Endothelial cell of umbilical vein (primary cell): ENCODE measurements around the gene MTSS2. TPM values are rescaled to one million over a fixed set of nuclear protein-coding genes. Genes with fewer than 3 reads are reported as not detected.

ENCODE experiments used
- BruUV-seq: library from RNA; stranded (reverse); fragments of 400-500 nt; replicated peaks from 2 replicates; lab custom pipeline; 2021; lab: Mats Ljungman, UMichigan
- CTCF ChIA-PET: fragments of 300-600, 350-600 bp; sonication (Branson Sonifier 250); formaldehyde crosslinking; loops from one replicate; lab custom pipeline; 2021; ENCODE audit warnings: antibody characterized with exemption, inconsistent platforms; lab: Charles Lee
- POLR2A ChIA-PET: fragments of 300-600, 350-600 bp; sonication (Branson Sonifier 250); formaldehyde crosslinking; loops from one replicate; lab custom pipeline; 2021; ENCODE audit warnings: antibody characterized with exemption, inconsistent platforms; lab: Charles Lee
- DNase-seq: peaks from one replicate; pipeline ENCODE4 v3.0.0-alpha.2; 2011; ENCODE audit warnings: low read depth, low spot score
- FAIRE-seq: peaks from 2 replicates; lab custom pipeline; 2011; peaks lifted over from hg19 to GRCh38; lab: Jason Lieb, UNC
- H2AFZ ChIP-seq: 2 replicates; pipeline ENCODE4 v1.6.0; 2012; ENCODE audit warnings: low read depth, low read length, control low read depth, inconsistent platforms
- H3K27ac ChIP-seq: 2 replicates; pipeline ENCODE4 v1.5.1; 2011; ENCODE audit warnings: low read depth, mild to moderate bottlenecking, control low read depth, low read length, moderate library complexity; ENCODE audit not compliant: insufficient read depth
- H3K27me3 ChIP-seq, 2 experiments: 2 replicates each; pipeline versions ENCODE4 v1.6.0 to v1.6.1; 2011; ENCODE audit warnings: low read length in 2 of 2, mixed read lengths in 1 of 2; ENCODE audit not compliant: control insufficient read depth in 2 of 2, insufficient read depth in 2 of 2
- H3K36me3 ChIP-seq, 2 experiments: 2 replicates in 1 of 2; 3 replicates in 1 of 2; pipeline ENCODE4 v1.5.1; 2011; ENCODE audit warnings: low read length in 2 of 2, mild to moderate bottlenecking in 1 of 2, moderate library complexity in 1 of 2; ENCODE audit not compliant: control insufficient read depth in 2 of 2, insufficient read depth in 2 of 2; ENCODE audit errors: extremely low read depth in 1 of 2
- H3K4me1 ChIP-seq: 3 replicates; pipeline ENCODE4 v1.5.1; 2011; ENCODE audit warnings: mild to moderate bottlenecking, low read length; ENCODE audit not compliant: control insufficient read depth, insufficient read depth; ENCODE audit errors: extremely low read depth
- H3K4me2 ChIP-seq: 2 replicates; pipeline ENCODE4 v1.6.1; 2011; ENCODE audit warnings: low read length, control low read depth, mixed read lengths; ENCODE audit not compliant: insufficient read depth
- H3K4me3 ChIP-seq, 3 experiments: fragments of 200-600 bp in 1 of 3; sonication (generic), shearing (Covaris generic) in 1 of 3; replicated peaks in 1 of 3; 2 replicates each; pipeline ENCODE4 v1.5.1; 2011 to 2016; ENCODE audit warnings: control low read depth in 3 of 3, low read length in 3 of 3, mild to moderate bottlenecking in 2 of 3, inconsistent platforms in 1 of 3, low read depth in 1 of 3, moderate library complexity in 1 of 3; ENCODE audit not compliant: insufficient read depth in 1 of 3
- H3K79me2 ChIP-seq: 2 replicates; pipeline ENCODE4 v1.6.0; 2012; ENCODE audit warnings: low read length, inconsistent platforms; ENCODE audit not compliant: control insufficient read depth, insufficient read depth
- H3K9ac ChIP-seq: replicated peaks from 2 replicates; pipeline ENCODE3; 2011; ENCODE audit warnings: low read length, control low read depth; ENCODE audit not compliant: insufficient read depth; ENCODE audit errors: extremely low read depth
- H3K9me1 ChIP-seq: replicated peaks from 3 replicates; pipeline ENCODE4 v1.6.0; 2011; ENCODE audit warnings: mild to moderate bottlenecking, low read length; ENCODE audit not compliant: control insufficient read depth, insufficient read depth; ENCODE audit errors: extremely low read depth
- H3K9me3 ChIP-seq: replicated peaks from 2 replicates; pipeline ENCODE4 v1.5.1; 2012; ENCODE audit warnings: low read length, inconsistent platforms; ENCODE audit not compliant: control insufficient read depth, insufficient read depth
- H4K20me1 ChIP-seq: replicated peaks from 2 replicates; pipeline ENCODE3; 2011; ENCODE audit warnings: mild to moderate bottlenecking, low read length; ENCODE audit not compliant: control insufficient read depth, insufficient read depth; ENCODE audit errors: extremely low read depth
- CTCF ChIP-seq, 2 donors: IDR thresholded peaks; 1 replicate in 1 of 2; 2 replicates in 1 of 2; pipeline ENCODE4 v1.5.1; 2011; ENCODE audit warnings: low read length in 2 of 2, mild to moderate bottlenecking in 2 of 2, moderate library complexity in 2 of 2, control low read depth in 1 of 2, inconsistent platforms in 1 of 2, low read depth in 1 of 2; ENCODE audit not compliant: insufficient read depth in 1 of 2; ENCODE audit errors: extremely low read depth in 1 of 2
- EZH2 ChIP-seq: IDR thresholded peaks from 2 replicates; pipeline ENCODE4 v1.6.1; 2012; ENCODE audit warnings: borderline replicate concordance, low read depth, mild to moderate bottlenecking, moderate library complexity, low read length, inconsistent platforms; ENCODE audit not compliant: severe bottlenecking
- FOS ChIP-seq: IDR thresholded peaks from 2 replicates; pipeline ENCODE4 v1.6.1; 2011; ENCODE audit warnings: mild to moderate bottlenecking, low read length, moderate library complexity, borderline replicate concordance; ENCODE audit not compliant: insufficient read depth
- GATA2 ChIP-seq: IDR thresholded peaks from 2 replicates; pipeline ENCODE4 v1.7.0; 2011; ENCODE audit warnings: low read depth, mild to moderate bottlenecking, moderate library complexity, mixed read lengths, low read length; ENCODE audit not compliant: insufficient read length, insufficient read depth
- JUN ChIP-seq: IDR thresholded peaks from 2 replicates; pipeline ENCODE4 v1.6.1; 2011; ENCODE audit warnings: borderline replicate concordance, low read depth; ENCODE audit not compliant: insufficient read length, insufficient read depth
- MAX ChIP-seq: IDR thresholded peaks from 2 replicates; pipeline ENCODE4 v1.6.1; 2011; ENCODE audit not compliant: insufficient read depth, insufficient read length
- MYC ChIP-seq: IDR thresholded peaks from one replicate; pipeline ENCODE4 v1.6.1; 2011; ENCODE audit warnings: mild to moderate bottlenecking, low read depth, low read length
- POLR2A ChIP-seq: IDR thresholded peaks from 2 replicates; pipeline ENCODE4 v1.6.1; 2012; ENCODE audit warnings: low read depth, mild to moderate bottlenecking, control low read depth, low read length
- POLR2AphosphoS5 ChIP-seq: IDR thresholded peaks from 2 replicates; pipeline ENCODE4 v1.6.1; 2012; ENCODE audit warnings: low read depth, mild to moderate bottlenecking, control low read depth, low read length, moderate library complexity; ENCODE audit not compliant: insufficient read depth
- dilution Hi-C: fragments of 300-500 bp; cut with MboI; formaldehyde crosslinking; loops from one replicate; pipeline ENCODE4 v1.15.0; 2019; ENCODE audit warnings: low sequenced_read_pairs; ENCODE audit not compliant: extremely low pct_ligation_motif_present
- intact Hi-C: fragments of 100-400 bp; cut with micrococcal nuclease; formaldehyde crosslinking; loops from one replicate; pipeline ENCODE4 v1.10.0; 2022
- polyA plus RNA-seq, 4 experiments: library from polyadenylated mRNA; depleted of rRNA in 3 of 4; stranded (reverse) in 3 of 4; unstranded in 1 of 4; fragments of >200 nt; gene quantifications; 2 replicates each; pipeline versions ENCODE4 v1.2.1 to v1.2.3, GENCODE V29; 2011 to 2012; ENCODE audit warnings: missing spikeins in 1 of 4
- total RNA-seq: library from RNA; stranded (reverse); gene quantifications from 2 replicates; pipeline ENCODE4 v1.2.3, GENCODE V29; 2021

Gene MTSS2
- total and polyA plus RNA-seq, 2 donors (not counting 3 experiments of a cell fraction or from before 2014, with no cell fraction given), result 38.4 to 42.3 TPM

- TF ChIP-seq EZH2, result no peak
- TF ChIP-seq MAX, result no peak
- TF ChIP-seq GATA2, result no peak
- TF ChIP-seq FOS, result no peak
- no peak for TF ChIP-seq JUN
- no peak for TF ChIP-seq CTCF (IDR thresholded peaks at IDR 0.05; ENCODE audit: extremely low read depth in 1 of 2, insufficient read depth in 1 of 2, low read depth in 1 of 2, low read length in 2 of 2)
- no peak for TF ChIP-seq MYC
- no peak for TF ChIP-seq POLR2AphosphoS5
- no peak for TF ChIP-seq POLR2A
- Histone ChIP-seq H3K4me2 (no peak overlapping the region), H3K36me3 (no peaks in the 10 kb centered on the region), H3K9me3 (no peaks in the 10 kb centered on the region), H3K9ac (no peak overlapping the region), H2AFZ (no peak overlapping the region), H3K79me2 (no peaks in the 10 kb centered on the region), H3K27ac (no peak overlapping the region), H4K20me1 (no peaks in the 10 kb centered on the region), H3K4me1 (no peaks in the 10 kb centered on the region), H3K4me3 (no peak overlapping the region), H3K27me3 (no peaks in the 10 kb centered on the region), H3K9me1 (no peaks in the 10 kb centered on the region)
- ChIA-PET POLR2A (no interaction called here), CTCF (interaction anchor here (1.3 kb wide), 1 partner anchor 80 kb away, joined by 3 read pairs; no protein-coding TSS in a partner anchor)
- DNase-seq, result no peak
- intact Hi-C loops, result no loop called here
- BruUV-seq, result no TSS peak
- dilution Hi-C loops, result no loop called here
- FAIRE-seq, result no peak
Observed at GRCh38 chr16:70649300-70649699, 36.6 kb downstream of the MTSS2 start.
